Measurements from ENCODE around the gene TEX52. TPM values are rescaled to one million over a fixed set of nuclear protein-coding genes. Genes with fewer than 3 reads are reported as not detected.

Gene TEX52
- total and polyA plus RNA-seq, 2 donors (not counting 3 experiments of a cell fraction or from before 2014, with no cell fraction given), result not detected

GRCh38 chr12:2879853-2880252 is 23.0 kb upstream of the TEX52 start:
- ChIA-PET CTCF (interaction anchor here (1.3 to 2.0 kb wide), 2 partner anchors 154 to 162 kb away, joined by 4 to 8 read pairs; no protein-coding TSS in a partner anchor), POLR2A (no interaction called here)
- Histone ChIP-seq H3K4me1 (ENCODE audit: control insufficient read depth, extremely low read depth, insufficient read depth, low read length) (peaks cover 17% of the 10 kb centered on the region), H3K4me3 (replicated peaks in 1 of 3; ENCODE audit: insufficient read depth in 1 of 3, low read depth in 1 of 3, low read length in 3 of 3) (no peak overlapping the region), H3K9ac (replicated peaks; ENCODE audit: extremely low read depth, insufficient read depth, low read length) (no peak overlapping the region), H3K36me3 (ENCODE audit: control insufficient read depth in 2 of 2, extremely low read depth in 1 of 2, insufficient read depth in 2 of 2, low read length in 2 of 2) (no peaks in the 10 kb centered on the region), H3K27me3 (ENCODE audit: control insufficient read depth in 2 of 2, insufficient read depth in 2 of 2, low read length in 2 of 2) (no peaks in the 10 kb centered on the region), H3K79me2 (ENCODE audit: control insufficient read depth, insufficient read depth, low read length) (peaks cover 66% of the 10 kb centered on the region), H3K4me2 (ENCODE audit: insufficient read depth, low read length) (no peak overlapping the region), H3K27ac (ENCODE audit: insufficient read depth, low read depth, low read length) (no peak overlapping the region), H3K9me1 (replicated peaks; ENCODE audit: control insufficient read depth, extremely low read depth, insufficient read depth, low read length) (no peaks in the 10 kb centered on the region), H4K20me1 (replicated peaks; ENCODE audit: control insufficient read depth, extremely low read depth, insufficient read depth, low read length) (no peaks in the 10 kb centered on the region), H2AFZ (ENCODE audit: low read depth, low read length) (no peak overlapping the region), H3K9me3 (replicated peaks; ENCODE audit: control insufficient read depth, insufficient read depth, low read length) (no peaks in the 10 kb centered on the region)
- BruUV-seq (replicated peaks), result no TSS peak
- FAIRE-seq, result no peak
- intact Hi-C loops (cut with micrococcal nuclease) (no loop called here), dilution Hi-C loops (cut with MboI; ENCODE audit: extremely low pct_ligation_motif_present, low sequenced_read_pairs) (no loop called here)
- no peak for DNase-seq (ENCODE audit: low read depth, low spot score)
- TF ChIP-seq MYC (IDR thresholded peaks at IDR 0.05; ENCODE audit: low read depth, low read length) (no peak), GATA2 (IDR thresholded peaks at IDR 0.05; ENCODE audit: insufficient read depth, insufficient read length, low read depth, low read length) (no peak), POLR2A (IDR thresholded peaks at IDR 0.05; ENCODE audit: low read depth, low read length) (no peak), MAX (IDR thresholded peaks at IDR 0.05; ENCODE audit: insufficient read depth, insufficient read length) (no peak), CTCF (IDR thresholded peaks at IDR 0.05; ENCODE audit: extremely low read depth in 1 of 2, insufficient read depth in 1 of 2, low read depth in 1 of 2, low read length in 2 of 2) (no peak), POLR2AphosphoS5 (IDR thresholded peaks at IDR 0.05; ENCODE audit: insufficient read depth, low read depth, low read length) (no peak), JUN (IDR thresholded peaks at IDR 0.05; ENCODE audit: borderline replicate concordance, insufficient read depth, insufficient read length, low read depth) (no peak), EZH2 (IDR thresholded peaks at IDR 0.05; ENCODE audit: borderline replicate concordance, low read depth, low read length, severe bottlenecking) (no peak), FOS (IDR thresholded peaks at IDR 0.05; ENCODE audit: borderline replicate concordance, insufficient read depth, low read length) (no peak)

All from endothelial cell of umbilical vein (primary cell).